Central memory CD8-positive, alpha-beta T cell (primary cell): Measurements from ENCODE around the gene LIF.
"Not testable (repeated sequence)": the region's sequence is repeated elsewhere in the genome, so short reads cannot be mapped to it uniquely, and the experiment has no call there.

ENCODE experiments used
- ATAC-seq: fragments of 150-1000 bp; cut with Tn5 transposase; replicated peaks from 2 replicates; pipeline ENCODE4 v1.10.0; 2022; ENCODE audit warnings: mild to moderate bottlenecking, moderate FRiP score, moderate number of reproducible peaks; ENCODE audit not compliant: poor library complexity, severe bottlenecking; ENCODE audit errors: extremely low read depth
- DNase-seq, 2 donors: peaks; one replicate each; pipeline ENCODE4 v3.0.0; 2021; ENCODE audit warnings: low spot score in 2 of 2
- H3K27ac Mint-ChIP-seq: one replicate; pipeline ENCODE4 v1.8.0; 2022; ENCODE audit warnings: low read depth, mild to moderate bottlenecking, moderate library complexity, mixed read lengths
- H3K27me3 Mint-ChIP-seq: one replicate; pipeline ENCODE4 v1.8.0; 2022; ENCODE audit warnings: mixed read lengths
- H3K36me3 Mint-ChIP-seq: one replicate; pipeline ENCODE4 v1.8.0; 2022; ENCODE audit warnings: mild to moderate bottlenecking, moderate library complexity, mixed read lengths; ENCODE audit not compliant: insufficient read depth
- H3K4me1 Mint-ChIP-seq: one replicate; pipeline ENCODE4 v1.8.0; 2022; ENCODE audit warnings: mixed read lengths
- H3K4me3 Mint-ChIP-seq: one replicate; pipeline ENCODE4 v1.8.0; 2022; ENCODE audit warnings: mild to moderate bottlenecking, moderate library complexity, mixed read lengths
- H3K9me3 Mint-ChIP-seq: one replicate; pipeline ENCODE4 v1.8.0; 2022; ENCODE audit warnings: mixed read lengths

LIF gene

DNA sequence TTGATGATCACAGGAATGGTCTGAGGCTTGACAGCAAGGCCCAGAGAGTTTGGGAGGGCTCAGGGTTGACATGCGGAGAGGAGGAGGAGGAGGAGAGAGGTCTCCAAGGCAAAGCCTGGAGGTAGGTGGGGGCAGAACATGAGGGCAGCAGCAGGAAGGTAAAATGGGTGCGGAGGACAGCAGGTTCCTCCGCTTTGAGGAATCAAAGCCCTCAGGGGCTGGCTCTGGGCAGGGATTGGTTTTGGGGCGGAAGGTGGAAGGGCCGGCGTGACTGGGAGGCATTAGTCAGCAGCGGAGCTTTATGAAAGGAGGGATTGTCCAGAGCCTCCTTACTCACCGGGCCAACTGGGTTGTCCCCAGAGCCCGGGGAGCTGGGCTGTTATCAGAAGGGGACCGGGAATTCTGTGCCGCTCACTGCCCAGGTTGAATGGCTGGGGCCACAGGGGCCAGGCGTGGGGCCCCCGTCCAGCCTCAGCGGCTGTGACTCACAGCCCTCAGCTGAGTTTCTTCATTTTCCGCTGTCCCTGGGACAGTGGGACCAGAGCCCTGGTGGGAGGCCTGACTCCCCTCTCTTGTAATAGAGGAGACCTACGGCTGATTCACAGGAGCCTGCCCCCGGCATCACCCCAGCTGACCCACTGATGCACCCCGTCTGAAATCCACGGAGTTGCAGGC, 36.2 kb downstream of the LIF start:
- no peak overlapping the region for H3K27ac Mint-ChIP-seq
- no peak overlapping the region for H3K4me3 Mint-ChIP-seq
- no peaks in the 10 kb centered on the region for H3K9me3 Mint-ChIP-seq
- ATAC-seq (no peak), DNase-seq (no peak)
- H3K36me3 Mint-ChIP-seq: no peaks in the 10 kb centered on the region
- H3K4me1 Mint-ChIP-seq: peaks cover 16% of the 10 kb centered on the region
- H3K27me3 Mint-ChIP-seq: peaks cover 9% of the 10 kb centered on the region

DNA sequence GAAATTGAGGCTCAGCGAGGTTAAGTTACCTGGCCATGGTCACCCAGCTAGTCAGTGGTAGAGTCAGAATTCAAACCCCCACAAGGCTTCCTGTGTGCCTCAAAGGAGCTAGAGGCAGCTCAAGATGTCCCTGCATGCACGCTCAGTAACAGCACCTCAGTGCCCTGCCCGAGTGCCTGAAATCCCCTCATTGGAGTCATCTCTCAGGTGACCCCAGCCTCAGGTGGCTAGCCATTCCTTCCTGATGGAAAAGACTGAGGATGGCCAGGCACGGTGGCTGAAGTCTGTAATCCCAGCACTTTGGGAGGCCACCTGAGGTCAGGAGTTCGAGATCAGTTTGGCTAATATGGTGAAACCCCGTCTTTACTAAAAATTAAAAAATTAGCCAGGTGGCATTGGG, 36.9 kb downstream of the LIF start:
- H3K27ac Mint-ChIP-seq: no peak overlapping the region
- ATAC-seq: no peak

DNA sequence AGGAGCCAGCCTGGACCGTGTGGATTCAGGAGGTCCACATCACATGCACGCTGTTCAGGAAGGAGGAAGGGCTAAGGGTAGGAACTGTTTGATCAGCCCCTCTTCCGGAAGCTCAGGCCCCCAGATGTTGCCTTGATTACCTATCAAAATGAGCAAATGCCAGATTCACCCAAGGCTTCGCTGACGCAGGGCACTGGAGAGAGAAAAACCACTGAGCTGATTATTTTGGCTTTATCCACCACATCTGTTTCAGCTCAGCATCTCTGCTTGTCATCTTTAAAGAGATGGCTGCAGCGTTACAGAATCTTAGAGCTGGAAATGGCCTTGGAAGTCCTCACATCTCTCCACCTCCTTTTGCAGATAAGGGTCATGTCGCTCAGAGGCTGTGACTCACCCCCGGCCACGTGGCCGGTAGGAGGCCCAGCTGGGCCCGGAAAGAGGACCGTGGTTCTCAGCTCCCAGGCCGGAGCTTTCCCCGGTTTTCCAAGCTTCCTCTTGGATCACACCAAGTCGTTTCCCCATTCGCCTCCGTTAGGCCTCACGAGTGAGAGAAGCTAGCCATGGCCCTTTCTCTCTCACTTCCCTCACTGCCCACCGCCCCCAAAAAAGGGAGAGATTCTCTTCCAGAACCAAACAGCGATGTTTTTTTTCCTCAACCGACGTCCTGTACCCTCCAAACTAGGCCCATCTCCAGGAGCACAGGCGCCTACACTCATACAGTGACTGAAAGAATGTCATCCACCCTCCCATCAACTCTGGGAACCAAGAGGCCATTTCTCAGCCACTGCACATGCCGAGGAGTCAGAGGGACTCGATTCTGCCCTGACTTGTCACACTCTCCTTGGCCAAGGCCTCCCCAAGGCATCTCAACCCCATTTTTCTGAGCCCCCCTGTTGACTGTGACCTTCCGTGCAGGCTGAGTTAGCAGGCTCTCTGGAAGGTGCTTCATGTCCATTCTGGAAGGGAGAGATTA, 37.6 kb downstream of the LIF start:
- DNase-seq: no peak
- H3K36me3 Mint-ChIP-seq: no peaks in the 10 kb centered on the region
- ATAC-seq: no peak
- H3K4me3 Mint-ChIP-seq: no peak overlapping the region
- H3K4me1 Mint-ChIP-seq: peaks cover 11% of the 10 kb centered on the region
- H3K27ac Mint-ChIP-seq: no peak overlapping the region
- H3K27me3 Mint-ChIP-seq: peaks cover 9% of the 10 kb centered on the region
- H3K9me3 Mint-ChIP-seq: no peaks in the 10 kb centered on the region

More for the DNA sequence above, 36.9 kb downstream of the LIF start:
- Mint-ChIP-seq H3K36me3 (no peaks in the 10 kb centered on the region), H3K4me3 (no peak overlapping the region), H3K27me3 (peaks cover 9% of the 10 kb centered on the region), H3K9me3 (no peaks in the 10 kb centered on the region), H3K4me1 (peaks cover 11% of the 10 kb centered on the region)
- no peak for DNase-seq

DNA sequence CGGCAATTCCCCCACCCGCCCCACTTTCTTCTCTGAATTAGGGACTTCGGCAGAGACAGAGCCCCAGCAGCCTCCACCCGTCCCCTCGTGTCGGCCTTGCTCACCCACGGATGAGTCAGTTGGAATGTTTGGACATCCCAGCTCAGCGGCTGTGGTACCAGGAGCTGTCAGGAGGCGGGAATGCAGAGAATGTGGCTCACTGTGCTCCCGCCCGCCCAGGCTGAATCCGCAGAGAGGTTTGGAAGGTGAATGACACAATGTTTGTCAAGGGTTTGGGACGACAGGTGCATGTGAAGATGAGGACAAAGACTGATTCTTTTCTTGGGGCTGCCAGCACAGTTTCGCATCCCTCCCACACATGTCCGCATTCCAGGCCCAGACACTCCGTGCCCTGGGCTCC, 39.6 kb downstream of the LIF start:
- DNase-seq (no peak), ATAC-seq (no peak)
- Mint-ChIP-seq H3K27ac (no peak overlapping the region), H3K4me3 (no peak overlapping the region), H3K36me3 (no peaks in the 10 kb centered on the region), H3K4me1 (no peaks in the 10 kb centered on the region), H3K27me3 (peaks cover 9% of the 10 kb centered on the region), H3K9me3 (no peaks in the 10 kb centered on the region)

DNA sequence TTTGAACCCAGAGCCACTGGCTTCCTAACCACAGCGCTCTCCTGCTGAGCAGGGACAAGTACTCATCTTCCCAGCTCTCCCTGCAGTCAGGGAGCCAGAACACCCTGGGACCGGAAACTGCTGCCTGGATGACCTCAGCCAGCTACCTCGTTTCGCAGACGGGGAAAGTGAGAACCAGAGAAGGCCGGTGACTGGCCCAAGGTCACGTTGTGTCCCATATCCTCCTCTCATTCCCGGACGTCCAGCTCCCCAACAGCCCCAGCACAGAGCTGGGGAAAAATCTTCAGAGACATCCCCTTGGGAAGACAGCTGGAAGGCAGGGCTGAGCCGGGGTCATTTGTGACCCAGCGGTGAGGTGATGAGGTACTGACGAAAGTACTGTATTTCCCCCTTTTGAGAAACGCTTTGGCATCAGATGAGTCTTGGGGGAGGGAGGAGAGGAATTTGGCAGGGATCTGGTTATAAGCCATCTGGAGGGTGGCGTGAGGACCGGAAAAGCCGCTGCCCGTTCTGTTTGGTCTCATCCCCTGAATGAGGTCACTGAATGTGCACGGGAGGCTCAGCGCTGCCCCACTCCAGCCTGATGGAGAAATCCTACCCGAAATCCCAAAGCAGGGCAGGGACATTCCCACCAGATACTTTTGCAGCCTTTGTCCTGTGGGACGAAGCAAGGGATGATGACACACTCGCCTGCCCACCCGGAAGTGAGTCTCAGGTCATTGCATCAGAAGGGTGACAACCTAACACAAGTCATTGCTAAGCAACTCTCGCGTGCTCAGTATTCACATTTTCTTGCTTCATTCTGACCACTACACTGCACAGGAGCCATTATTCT, 41.1 kb downstream of the LIF start:
- Mint-ChIP-seq H3K27ac (no peak overlapping the region), H3K36me3 (no peaks in the 10 kb centered on the region), H3K27me3 (peaks cover 9% of the 10 kb centered on the region), H3K4me1 (no peaks in the 10 kb centered on the region), H3K9me3 (no peaks in the 10 kb centered on the region), H3K4me3 (no peak overlapping the region)
- DNase-seq (no peak), ATAC-seq (no peak)

DNA sequence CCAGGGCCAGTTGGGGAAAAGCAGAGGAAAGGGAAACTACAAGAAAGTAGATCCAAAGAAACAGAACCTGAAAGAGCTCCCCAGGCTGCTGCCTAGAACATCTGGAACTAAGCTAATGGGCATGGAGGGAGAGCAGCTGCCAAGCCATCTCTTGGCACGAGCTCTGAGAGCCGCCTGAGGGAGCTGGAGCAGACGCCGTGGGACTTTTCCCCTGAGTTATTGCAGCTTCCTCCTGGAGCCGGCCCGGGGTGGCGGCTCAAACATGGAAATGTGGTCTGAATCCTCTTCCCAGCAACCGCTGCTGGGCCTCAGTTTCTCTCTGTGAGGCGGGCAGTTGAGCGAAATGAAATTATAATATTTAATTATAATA, 41.8 kb downstream of the LIF start:
- no peaks in the 10 kb centered on the region for H3K4me1 Mint-ChIP-seq
- no peak for DNase-seq

DNA sequence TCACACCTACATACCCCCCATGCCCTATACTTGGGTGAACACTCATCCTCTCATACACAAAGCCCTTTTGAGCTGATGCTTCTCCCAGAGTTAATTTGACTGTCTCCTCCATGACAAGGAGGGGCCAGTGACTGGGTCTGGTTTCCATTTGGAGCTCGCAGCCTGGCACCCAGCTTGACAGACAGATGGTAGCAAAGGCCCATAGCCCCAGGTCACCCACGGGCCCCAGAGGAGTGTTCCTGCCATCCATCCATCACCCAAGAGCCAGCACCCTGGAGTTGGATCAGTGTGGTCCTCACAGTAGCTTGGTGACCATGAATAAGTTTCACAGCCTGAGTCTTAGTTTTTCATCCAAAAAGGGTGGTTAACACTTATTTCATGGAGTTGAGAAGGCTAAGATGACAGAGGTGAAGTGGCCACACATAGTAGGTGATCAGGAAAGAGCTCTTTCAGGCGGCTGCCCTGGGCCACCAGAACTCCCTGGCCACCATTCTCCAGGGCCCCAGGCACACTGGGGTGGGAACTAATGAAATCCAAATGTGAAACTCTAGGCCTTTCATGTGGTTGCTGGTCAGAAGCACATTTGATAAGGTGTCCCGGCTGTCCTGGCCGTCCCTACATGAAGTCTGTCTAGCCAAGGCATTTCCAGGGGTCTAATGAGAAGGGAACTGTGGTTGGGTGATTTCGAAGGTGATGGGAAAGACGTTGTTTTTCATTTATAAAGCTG, 42.4 kb downstream of the LIF start:
- ATAC-seq: no peak
- Mint-ChIP-seq H3K27ac (no peak overlapping the region), H3K4me1 (no peaks in the 10 kb centered on the region), H3K36me3 (peaks cover 2% of the 10 kb centered on the region), H3K9me3 (no peaks in the 10 kb centered on the region), H3K27me3 (no peaks in the 10 kb centered on the region), H3K4me3 (no peak overlapping the region)
- DNase-seq: no peak

More for the DNA sequence above, 41.8 kb downstream of the LIF start:
- H3K36me3 Mint-ChIP-seq: peaks cover under 1% of the 10 kb centered on the region
- no peaks in the 10 kb centered on the region for H3K9me3 Mint-ChIP-seq
- H3K4me3 Mint-ChIP-seq: no peak overlapping the region
- ATAC-seq: no peak
- no peak overlapping the region for H3K27ac Mint-ChIP-seq
- peaks cover under 1% of the 10 kb centered on the region for H3K27me3 Mint-ChIP-seq

DNA sequence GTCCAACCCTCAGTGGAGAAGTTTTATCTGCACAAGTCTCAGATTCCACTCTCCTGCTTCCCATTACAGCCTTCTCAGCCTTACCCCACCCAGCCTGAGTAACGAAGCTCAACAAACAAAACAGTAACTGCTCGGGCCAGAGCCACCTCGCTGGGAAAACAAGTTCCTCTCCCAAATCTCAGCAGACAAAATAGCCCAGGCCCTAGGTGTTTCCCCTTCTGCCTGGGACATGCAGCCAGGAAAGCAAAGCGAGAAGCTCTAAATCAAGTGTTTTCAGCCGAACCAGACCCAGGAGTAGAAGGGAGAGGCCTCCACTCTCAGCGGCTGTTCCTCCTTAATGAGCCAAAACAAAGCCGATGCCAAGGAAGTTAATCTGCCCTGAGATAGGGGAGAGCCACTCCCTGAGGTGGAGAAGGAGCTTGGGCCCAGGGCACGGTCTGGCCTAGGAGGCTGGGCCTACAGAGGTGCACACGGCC, 44.0 kb downstream of the LIF start:
- Mint-ChIP-seq H3K4me1 (no peaks in the 10 kb centered on the region), H3K4me3 (no peak overlapping the region), H3K36me3 (peaks cover 2% of the 10 kb centered on the region), H3K27ac (no peak overlapping the region), H3K27me3 (no peaks in the 10 kb centered on the region), H3K9me3 (no peaks in the 10 kb centered on the region)
- DNase-seq: no peak
- ATAC-seq: no peak

DNA sequence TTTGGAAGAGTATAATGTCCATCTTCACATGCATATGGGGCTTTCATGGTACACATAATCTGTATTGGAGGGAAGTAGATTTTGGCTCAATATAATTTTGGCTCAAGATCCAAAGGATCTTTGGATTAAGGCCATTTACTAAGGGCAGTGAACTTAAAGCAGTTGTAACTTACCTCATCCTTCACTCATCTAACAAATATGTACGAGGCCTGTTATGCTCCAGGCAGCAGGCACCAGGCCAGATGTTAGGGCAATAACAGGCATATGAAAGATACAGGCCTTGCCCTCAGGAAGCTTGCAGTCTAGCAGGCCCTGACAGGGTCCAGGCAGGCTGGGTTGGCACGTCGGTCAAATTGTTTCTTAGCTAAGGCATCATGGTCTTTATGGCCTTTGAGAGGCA, 44.6 kb downstream of the LIF start:
- DNase-seq (no peak), ATAC-seq (no peak)
- Mint-ChIP-seq H3K27me3 (no peaks in the 10 kb centered on the region), H3K27ac (no peak overlapping the region), H3K36me3 (peaks cover 2% of the 10 kb centered on the region), H3K9me3 (no peaks in the 10 kb centered on the region), H3K4me3 (no peak overlapping the region), H3K4me1 (no peaks in the 10 kb centered on the region)

DNA sequence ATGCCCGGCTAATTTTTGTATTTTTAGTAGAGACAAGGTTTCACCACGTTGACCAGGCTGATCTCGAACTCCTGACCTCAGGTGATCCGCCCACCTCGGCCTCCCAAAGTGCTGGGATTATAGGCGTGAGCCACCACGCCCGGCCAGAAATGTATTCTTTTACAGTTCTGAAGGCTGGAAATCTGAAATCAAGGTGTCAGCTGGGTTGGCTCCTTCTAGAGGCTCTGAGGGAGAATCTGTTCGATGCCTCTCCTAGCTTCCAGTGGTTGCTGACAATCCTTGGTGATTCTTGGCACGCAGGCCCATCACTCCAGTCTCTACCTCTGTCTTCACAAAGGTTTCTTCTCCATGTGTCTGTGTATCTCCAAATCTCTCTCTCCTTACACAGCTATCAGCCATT, 45.7 kb downstream of the LIF start:
- H3K36me3 Mint-ChIP-seq, H3K9me3 Mint-ChIP-seq, H3K27me3 Mint-ChIP-seq, DNase-seq, H3K4me3 Mint-ChIP-seq, H3K27ac Mint-ChIP-seq, ATAC-seq, H3K4me1 Mint-ChIP-seq: not testable (repeated sequence)

DNA sequence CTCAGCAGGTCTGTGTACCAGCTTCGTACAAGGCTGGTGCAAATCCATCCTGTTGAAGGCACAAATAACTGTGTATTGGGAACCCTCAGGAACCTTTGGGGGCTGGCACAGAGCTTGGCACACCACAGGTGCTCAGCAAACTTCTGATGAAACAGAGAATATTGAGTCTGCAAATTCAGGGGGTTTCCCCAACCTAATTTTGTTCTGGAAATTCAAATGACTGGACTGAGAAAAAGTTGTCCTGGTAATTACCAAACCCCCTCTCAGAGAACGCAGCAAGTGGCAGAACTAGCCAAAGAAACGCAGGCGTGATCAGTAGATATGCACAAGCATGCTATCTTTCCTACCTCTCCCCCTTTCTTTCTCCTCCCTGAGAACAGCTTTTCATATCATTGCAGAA, 47.6 kb downstream of the LIF start:
- Mint-ChIP-seq H3K36me3 (peaks cover 2% of the 10 kb centered on the region), H3K9me3 (no peaks in the 10 kb centered on the region), H3K27me3 (no peaks in the 10 kb centered on the region), H3K4me3 (no peak overlapping the region), H3K27ac (no peak overlapping the region), H3K4me1 (no peaks in the 10 kb centered on the region)
- no peak for DNase-seq
- ATAC-seq: no peak
